ENCODE measurements around the gene DCTD. TPM values are rescaled to one million over a fixed set of nuclear protein-coding genes. Genes with fewer than 3 reads are reported as not detected.

The DCTD gene
- polyA plus RNA-seq, 1 experiment, result 195 TPM

DNA sequence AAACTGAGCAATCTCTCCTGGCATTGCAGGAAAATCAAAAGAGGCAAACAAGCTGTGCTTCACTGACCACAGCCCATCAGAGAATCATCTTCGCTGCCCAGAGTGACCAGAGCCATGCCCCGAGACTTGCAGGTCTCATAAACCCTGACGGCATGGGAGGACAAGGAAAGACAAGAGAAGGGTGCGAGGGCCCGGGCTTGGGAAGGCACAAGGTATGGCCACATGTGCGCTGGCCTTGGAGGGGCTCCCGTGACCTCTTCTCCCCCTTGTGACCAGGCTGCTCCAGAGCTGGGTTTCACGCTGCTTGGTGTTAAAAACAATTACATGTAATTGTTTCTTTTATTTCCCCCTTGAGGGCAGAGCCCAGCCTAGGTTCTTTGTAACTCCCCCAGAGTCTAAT is 20.8 kb downstream of the DCTD start:
- no peak overlapping the region for H3K27ac ChIP-seq (ENCODE audit: low read depth, low read length)
- TF ChIP-seq, protein P1, sequence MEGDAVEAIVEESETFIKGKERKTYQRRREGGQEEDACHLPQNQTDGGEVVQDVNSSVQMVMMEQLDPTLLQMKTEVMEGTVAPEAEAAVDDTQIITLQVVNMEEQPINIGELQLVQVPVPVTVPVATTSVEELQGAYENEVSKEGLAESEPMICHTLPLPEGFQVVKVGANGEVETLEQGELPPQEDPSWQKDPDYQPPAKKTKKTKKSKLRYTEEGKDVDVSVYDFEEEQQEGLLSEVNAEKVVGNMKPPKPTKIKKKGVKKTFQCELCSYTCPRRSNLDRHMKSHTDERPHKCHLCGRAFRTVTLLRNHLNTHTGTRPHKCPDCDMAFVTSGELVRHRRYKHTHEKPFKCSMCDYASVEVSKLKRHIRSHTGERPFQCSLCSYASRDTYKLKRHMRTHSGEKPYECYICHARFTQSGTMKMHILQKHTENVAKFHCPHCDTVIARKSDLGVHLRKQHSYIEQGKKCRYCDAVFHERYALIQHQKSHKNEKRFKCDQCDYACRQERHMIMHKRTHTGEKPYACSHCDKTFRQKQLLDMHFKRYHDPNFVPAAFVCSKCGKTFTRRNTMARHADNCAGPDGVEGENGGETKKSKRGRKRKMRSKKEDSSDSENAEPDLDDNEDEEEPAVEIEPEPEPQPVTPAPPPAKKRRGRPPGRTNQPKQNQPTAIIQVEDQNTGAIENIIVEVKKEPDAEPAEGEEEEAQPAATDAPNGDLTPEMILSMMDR (IDR thresholded peaks at IDR 0.05; ENCODE audit: low read depth, low read length), result no peak
- POLR2A ChIA-PET, result no interaction called here
- no peak overlapping the region for H3K4me3 ChIP-seq (ENCODE audit: low read depth, low read length)
- no peak for DNase-seq (ENCODE audit: low read depth, low spot score)
- no peaks in the 10 kb centered on the region for H3K9me3 ChIP-seq (ENCODE audit: control insufficient read depth, insufficient read depth, low read length)
- H3K27me3 ChIP-seq (ENCODE audit: control insufficient read depth, insufficient read depth, low read length), result no peaks in the 10 kb centered on the region
- CTCF ChIA-PET, result interaction anchor here (1.0 kb wide), 1 partner anchor 14 kb away, joined by 5 read pairs; no protein-coding TSS in a partner anchor

DNA sequence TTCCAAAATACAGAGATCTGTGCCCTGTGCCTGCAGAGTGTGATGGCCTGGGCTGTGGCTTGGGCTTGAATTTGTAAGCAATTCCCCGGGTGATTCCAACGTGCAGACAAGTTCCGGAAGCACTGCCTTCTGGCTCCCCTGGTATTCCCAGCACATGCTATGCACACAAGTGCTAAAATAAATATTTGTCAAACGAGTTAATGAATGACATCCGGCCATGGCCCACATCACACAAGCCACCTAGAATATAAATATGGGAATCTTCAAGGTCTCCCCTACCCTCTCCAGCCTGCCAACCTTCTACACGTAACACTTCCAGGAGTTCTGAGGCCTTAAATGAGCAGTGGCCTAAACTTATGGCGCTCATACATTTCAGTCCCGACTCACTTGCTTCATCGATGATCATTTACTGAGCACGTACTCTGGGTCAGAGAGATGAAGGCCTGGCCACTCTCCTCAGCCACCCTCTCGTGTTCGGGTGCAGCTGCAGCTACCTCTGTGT is 21.3 kb downstream of the DCTD start:
- DNase-seq (ENCODE audit: low read depth, low spot score), result no peak
- Histone ChIP-seq H3K27ac (ENCODE audit: low read depth, low read length) (peak overlapping the region; percentile 21), H3K4me3 (ENCODE audit: low read depth, low read length) (no peak overlapping the region), H3K27me3 (ENCODE audit: control insufficient read depth, insufficient read depth, low read length) (no peaks in the 10 kb centered on the region), H3K9me3 (ENCODE audit: control insufficient read depth, insufficient read depth, low read length) (no peaks in the 10 kb centered on the region)
- POLR2A ChIA-PET, result no interaction called here
- CTCF ChIA-PET, result no interaction called here
- TF ChIP-seq, protein P1 (IDR thresholded peaks at IDR 0.05; ENCODE audit: low read depth, low read length), result no peak

DNA sequence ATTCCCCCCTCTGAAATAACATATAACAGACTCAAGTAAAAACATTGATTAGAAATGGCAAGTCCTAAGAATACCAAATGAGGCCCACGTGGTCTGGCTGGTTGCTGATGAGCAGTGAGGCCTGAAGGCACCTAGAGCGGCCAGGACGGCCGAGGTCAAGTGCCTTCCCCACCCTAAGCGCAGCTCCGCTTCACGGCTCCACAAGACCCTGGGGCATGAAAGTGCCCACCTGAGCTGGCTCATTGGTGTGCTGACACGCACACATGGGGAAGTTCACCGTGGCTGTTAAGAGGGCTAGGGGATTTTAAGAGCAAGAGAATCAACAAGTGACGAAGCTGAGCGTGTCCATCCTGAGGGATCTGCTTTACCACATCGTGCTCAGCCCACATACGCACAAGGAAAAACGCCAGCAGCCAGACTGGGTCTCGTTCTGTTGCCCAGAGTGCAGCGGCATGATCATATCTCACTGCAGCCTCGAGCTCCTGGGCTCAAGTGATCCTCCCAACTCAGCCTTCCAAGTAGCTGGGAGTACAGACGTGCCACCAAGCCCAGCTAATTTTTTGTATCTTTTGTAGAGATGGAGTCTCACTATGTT is 22.4 kb downstream of the DCTD start:
- CTCF ChIA-PET, result interaction anchor here (0.9 to 1.3 kb wide), 2 partner anchors 31 to 368 kb away, joined by 3 read pairs; no protein-coding TSS in a partner anchor
- Histone ChIP-seq H3K9me3 (ENCODE audit: control insufficient read depth, insufficient read depth, low read length) (no peaks in the 10 kb centered on the region), H3K4me3 (ENCODE audit: low read depth, low read length) (no peak overlapping the region), H3K27me3 (ENCODE audit: control insufficient read depth, insufficient read depth, low read length) (no peaks in the 10 kb centered on the region), H3K27ac (ENCODE audit: low read depth, low read length) (no peak overlapping the region)
- TF ChIP-seq, protein P1 (IDR thresholded peaks at IDR 0.05; ENCODE audit: low read depth, low read length), result no peak
- POLR2A ChIA-PET, result no interaction called here
- no peak for DNase-seq (ENCODE audit: low read depth, low spot score)

DNA sequence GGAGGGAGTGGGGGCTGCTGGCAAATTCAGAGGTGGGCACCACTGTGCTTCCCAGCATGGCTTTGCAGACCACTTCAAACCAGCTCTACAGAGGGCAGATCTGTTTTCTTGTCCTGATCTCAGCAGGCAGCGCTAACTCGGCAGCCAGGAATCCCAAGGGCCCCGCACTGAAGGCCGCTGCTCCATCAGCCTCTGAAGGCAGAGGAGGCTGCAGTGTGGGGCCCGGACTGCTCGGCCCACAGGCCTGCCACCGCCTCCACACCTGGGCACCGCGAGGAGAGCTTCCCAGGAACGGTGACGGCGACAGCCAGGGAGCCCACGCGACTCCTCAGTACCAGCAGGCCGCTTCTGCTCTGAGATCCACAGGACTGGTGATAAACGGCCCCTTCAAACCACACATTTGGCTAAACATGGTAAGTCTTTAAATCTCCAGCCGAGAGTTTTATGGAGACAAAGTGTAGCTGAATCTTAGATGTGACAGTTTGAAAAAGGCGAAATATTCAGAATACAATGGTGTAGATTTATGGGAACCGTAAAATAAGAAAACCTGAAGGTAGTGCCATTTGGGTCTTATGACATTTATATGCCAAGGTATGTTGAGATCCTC is 23.6 kb downstream of the DCTD start:
- Histone ChIP-seq H3K27me3 (ENCODE audit: control insufficient read depth, insufficient read depth, low read length) (no peaks in the 10 kb centered on the region), H3K27ac (ENCODE audit: low read depth, low read length) (no peak overlapping the region), H3K9me3 (ENCODE audit: control insufficient read depth, insufficient read depth, low read length) (no peaks in the 10 kb centered on the region), H3K4me3 (ENCODE audit: low read depth, low read length) (no peak overlapping the region)
- no peak for DNase-seq (ENCODE audit: low read depth, low spot score)
- TF ChIP-seq, protein P1 (IDR thresholded peaks at IDR 0.05; ENCODE audit: low read depth, low read length), result no peak
- ChIA-PET CTCF (interaction anchor here (0.6 to 0.8 kb wide), 2 partner anchors 22 to 88 kb away, joined by 3 read pairs; no protein-coding TSS in a partner anchor), POLR2A (no interaction called here)

DNA sequence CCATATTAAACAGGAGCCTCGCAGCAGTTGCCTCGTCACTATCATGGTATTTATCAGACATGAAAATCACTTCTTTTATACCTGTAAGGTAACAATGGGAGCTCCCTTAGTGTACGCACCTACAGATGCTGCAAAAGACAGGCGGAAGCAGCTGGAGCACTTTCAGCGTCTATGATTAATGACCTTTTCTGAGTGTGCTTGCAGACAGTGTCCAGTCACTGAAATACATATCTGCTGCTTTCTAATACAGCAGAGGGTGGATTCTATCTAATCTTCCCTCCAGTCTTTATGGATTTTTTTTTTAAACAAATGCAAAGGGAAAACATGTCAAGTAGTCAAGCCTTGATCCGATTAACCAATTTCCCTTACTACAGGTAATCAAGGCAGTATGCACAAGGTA is 24.1 kb downstream of the DCTD start:
- ChIA-PET CTCF (interaction anchor here (0.6 kb wide), 1 partner anchor 87 kb away, joined by 3 read pairs; no protein-coding TSS in a partner anchor), POLR2A (no interaction called here)
- TF ChIP-seq, protein P1 (IDR thresholded peaks at IDR 0.05; ENCODE audit: low read depth, low read length), result no peak
- no peaks in the 10 kb centered on the region for H3K9me3 ChIP-seq (ENCODE audit: control insufficient read depth, insufficient read depth, low read length)
- H3K4me3 ChIP-seq (ENCODE audit: low read depth, low read length), result no peak overlapping the region
- no peaks in the 10 kb centered on the region for H3K27me3 ChIP-seq (ENCODE audit: control insufficient read depth, insufficient read depth, low read length)
- no peak for DNase-seq (ENCODE audit: low read depth, low spot score)
- no peak overlapping the region for H3K27ac ChIP-seq (ENCODE audit: low read depth, low read length)

Data from AG04450 (cell line).